ENCODE results near the gene AGTPBP1.

DNA sequence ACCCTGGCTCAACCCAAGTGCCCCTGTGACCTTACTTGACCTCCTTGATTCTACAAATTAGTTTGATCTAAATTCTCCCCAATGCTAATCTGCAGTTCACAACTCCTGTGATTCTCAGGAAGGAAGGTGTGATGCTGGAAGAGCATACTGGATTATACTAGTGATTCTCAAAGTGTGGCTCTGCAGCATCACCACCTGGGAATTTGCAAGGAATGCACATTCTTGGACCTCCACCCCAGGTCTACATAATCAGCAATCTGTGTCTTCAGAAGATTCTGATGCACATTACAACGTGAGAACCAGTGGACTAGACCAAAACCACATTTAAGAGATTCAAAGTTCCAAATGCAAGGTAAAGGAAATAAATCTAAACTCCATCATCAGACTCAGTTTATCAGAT lies 198.6 kb downstream of the AGTPBP1 start:
- TF ChIP-seq, protein P1, sequence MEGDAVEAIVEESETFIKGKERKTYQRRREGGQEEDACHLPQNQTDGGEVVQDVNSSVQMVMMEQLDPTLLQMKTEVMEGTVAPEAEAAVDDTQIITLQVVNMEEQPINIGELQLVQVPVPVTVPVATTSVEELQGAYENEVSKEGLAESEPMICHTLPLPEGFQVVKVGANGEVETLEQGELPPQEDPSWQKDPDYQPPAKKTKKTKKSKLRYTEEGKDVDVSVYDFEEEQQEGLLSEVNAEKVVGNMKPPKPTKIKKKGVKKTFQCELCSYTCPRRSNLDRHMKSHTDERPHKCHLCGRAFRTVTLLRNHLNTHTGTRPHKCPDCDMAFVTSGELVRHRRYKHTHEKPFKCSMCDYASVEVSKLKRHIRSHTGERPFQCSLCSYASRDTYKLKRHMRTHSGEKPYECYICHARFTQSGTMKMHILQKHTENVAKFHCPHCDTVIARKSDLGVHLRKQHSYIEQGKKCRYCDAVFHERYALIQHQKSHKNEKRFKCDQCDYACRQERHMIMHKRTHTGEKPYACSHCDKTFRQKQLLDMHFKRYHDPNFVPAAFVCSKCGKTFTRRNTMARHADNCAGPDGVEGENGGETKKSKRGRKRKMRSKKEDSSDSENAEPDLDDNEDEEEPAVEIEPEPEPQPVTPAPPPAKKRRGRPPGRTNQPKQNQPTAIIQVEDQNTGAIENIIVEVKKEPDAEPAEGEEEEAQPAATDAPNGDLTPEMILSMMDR (conservative IDR thresholded peaks at IDR 0.05): no peak
- no peak for TF ChIP-seq ZFX (IDR thresholded peaks at IDR 0.05)

All from C4-2B (cell line).